HepG2 (cell line): ENCODE results near the gene TMEFF1. TPM values are rescaled to one million over a fixed set of nuclear protein-coding genes. Genes with fewer than 3 reads are reported as not detected.

Experiments
- ATAC-seq: fragments of 200-7000 bp; cut with Tn5 transposase; 3 replicates; pipeline ENCODE4 v1.9.1; 2020; ENCODE audit warnings: mild to moderate bottlenecking, moderate library complexity
- BruUV-seq: library from RNA; stranded (reverse); fragments of 400-500 nt; replicated peaks from 2 replicates; lab custom pipeline; 2021; lab: Mats Ljungman, UMichigan
- CTCF ChIA-PET: fragments of 300-600 bp; formaldehyde crosslinking; extraction: SDS; loops from one replicate; lab custom pipeline; 2021; ENCODE audit warnings: low total read pairs, inconsistent platforms, low intra/inter-chr PET ratio; lab: Yijun Ruan, JAX
- POLR2A ChIA-PET: fragments of 350-600 bp; sonication (Branson Sonifier 250); formaldehyde crosslinking; loops from one replicate; lab custom pipeline; 2020; ENCODE audit warnings: antibody characterized with exemption, inconsistent platforms; lab: Yijun Ruan, JAX
- DNase-seq: peaks from one replicate; pipeline ENCODE4 v3.0.0-alpha.2; 2015; ENCODE audit warnings: low spot score
- FAIRE-seq: peaks from 3 replicates; lab custom pipeline; 2011; peaks lifted over from hg19 to GRCh38; lab: Jason Lieb, UNC
- H2AFZ ChIP-seq: one replicate; pipeline ENCODE4 v1.6.1; 2011; ENCODE audit warnings: low read length, inconsistent platforms
- H3K27ac ChIP-seq: fragments of 300-600 bp; 3 replicates; pipeline ENCODE4 v1.8.0; 2011; ENCODE audit warnings: mixed run types, mild to moderate bottlenecking, mixed read lengths, low read length, inconsistent platforms; ENCODE audit not compliant: insufficient read depth; ENCODE audit errors: extremely low read length
- H3K27me3 ChIP-seq, 2 experiments: fragments of 200-600 bp in 1 of 2; 2 replicates in 1 of 2; 3 replicates in 1 of 2; pipeline versions ENCODE4 v1.6.0 to v1.8.0; 2011; ENCODE audit warnings: low read length in 2 of 2, mild to moderate bottlenecking in 2 of 2, moderate library complexity in 2 of 2, inconsistent platforms in 1 of 2; ENCODE audit not compliant: insufficient read depth in 2 of 2, control insufficient read depth in 1 of 2
- H3K36me3 ChIP-seq, 2 experiments: fragments of 200-600 bp in 1 of 2; replicated peaks in 1 of 2; 2 replicates in 1 of 2; 3 replicates in 1 of 2; pipeline versions ENCODE4 v1.5.1 to v1.8.0; 2011; ENCODE audit warnings: low read length in 2 of 2, inconsistent platforms in 1 of 2; ENCODE audit not compliant: insufficient read depth in 2 of 2, control insufficient read depth in 1 of 2
- H3K4me1 ChIP-seq: 2 replicates; pipeline ENCODE4 v1.5.1; 2012; ENCODE audit warnings: low read length, inconsistent platforms; ENCODE audit not compliant: insufficient read depth
- H3K4me2 ChIP-seq: 2 replicates; pipeline ENCODE4 v1.6.0; 2011; ENCODE audit warnings: low read depth, low read length, inconsistent platforms
- H3K4me3 ChIP-seq, 3 experiments: fragments of 200-600 bp in 1 of 3; sonication (generic), shearing (Covaris generic) in 1 of 3; replicated peaks in 1 of 3; 2 replicates each; pipeline ENCODE4 v1.5.1; 2011 to 2016; ENCODE audit warnings: low read length in 3 of 3, inconsistent platforms in 2 of 3, low read depth in 2 of 3, mild to moderate bottlenecking in 2 of 3, control low read depth in 1 of 3, mixed read lengths in 1 of 3; ENCODE audit not compliant: insufficient read depth in 1 of 3
- H3K79me2 ChIP-seq: one replicate; pipeline ENCODE4 v1.6.1; 2011; ENCODE audit warnings: low read length, inconsistent platforms; ENCODE audit not compliant: insufficient read depth
- H3K9ac ChIP-seq: 2 replicates; pipeline ENCODE4 v1.6.0; 2011; ENCODE audit warnings: mild to moderate bottlenecking, low read depth, low read length, inconsistent platforms; ENCODE audit not compliant: insufficient read depth
- H3K9me3 ChIP-seq: 2 replicates; pipeline ENCODE4 v1.5.1; 2012; ENCODE audit warnings: mild to moderate bottlenecking, low read length
- H4K20me1 ChIP-seq: 2 replicates; pipeline ENCODE4 v1.6.0; 2011; ENCODE audit warnings: inconsistent platforms, mild to moderate bottlenecking, low read length, moderate library complexity; ENCODE audit not compliant: insufficient read depth
- GABPA ChIP-seq, 2 experiments: IDR thresholded peaks; 2 replicates each; pipeline ENCODE4 v1.6.1; 2011 to 2016; ENCODE audit warnings: low read depth in 2 of 2, low read length in 1 of 2, missing biosample characterization in 1 of 2, missing genetic modification characterization in 1 of 2
- ISL2 ChIP-seq: sonication (generic); formaldehyde crosslinking; IDR thresholded peaks from 2 replicates; pipeline ENCODE4 v1.5.0; 2020; ENCODE audit warnings: missing genetic modification reagents
- SMAD9 ChIP-seq: sonication (generic); formaldehyde crosslinking; IDR thresholded peaks from 2 replicates; pipeline ENCODE4 v1.5.1; 2020; ENCODE audit warnings: mild to moderate bottlenecking, missing genetic modification reagents
- WGBS: methylation state at CpG from one replicate; pipeline ENCODE4 v1.1.6; 2017; ENCODE audit warnings: low lambda C conversion rate; 5-methylcytosine and 5-hydroxymethylcytosine counted together
- in situ Hi-C: cut with HindIII; loops from 2 replicates; pipeline ENCODE4 v1.10.0; 2017; ENCODE audit warnings: low pct_unique_long_range_greater_than_20kb; ENCODE audit not compliant: extremely low pct_ligation_motif_present
- intact Hi-C: fragments of 100-400 bp; cut with micrococcal nuclease; formaldehyde crosslinking; loops from one replicate; pipeline ENCODE4 v1.10.0; 2022; ENCODE audit not compliant: unreplicated experiment
- polyA plus RNA-seq, 8 experiments: library from polyadenylated mRNA; depleted of rRNA in 3 of 8; stranded (reverse) in 7 of 8; unstranded in 1 of 8; fragments of >200 nt; fragmentation: Illumina TruSeq in 4 of 8; extraction: Trizol in 4 of 8; gene quantifications; 2 replicates each; pipeline versions ENCODE4 v1.2.1 to v1.2.3, GENCODE V29; 2011 to 2016; ENCODE audit warnings: low read depth in 4 of 8, missing spikeins in 1 of 8, mixed read lengths in 1 of 8; ENCODE audit not compliant: insufficient read depth in 1 of 8
- total RNA-seq, 5 experiments: library from RNA; depleted of rRNA; stranded (reverse); fragments of >200 nt; fragmentation: Illumina TruSeq; extraction: Trizol; gene quantifications; 2 replicates each; pipeline ENCODE4 v1.2.3, GENCODE V29; 2016; ENCODE audit warnings: low read depth in 1 of 5
- TF ChIP-seq, protein P1 (sequence below): IDR thresholded peaks from 2 replicates; pipeline ENCODE4 v1.6.1; 2012; ENCODE audit warnings: low read length, improper control_type of control experiment
- TF ChIP-seq, protein P2 (sequence below): sonication (generic); formaldehyde crosslinking; conservative IDR thresholded peaks from 2 replicates; pipeline ENCODE4 v1.5.0; 2020; ENCODE audit warnings: missing genetic modification reagents
- TF ChIP-seq, protein P3 (sequence below): sonication (generic); formaldehyde crosslinking; IDR thresholded peaks from 2 replicates; pipeline ENCODE4 v1.5.0; 2020; ENCODE audit warnings: missing genetic modification reagents

The TMEFF1 gene
- total and polyA plus RNA-seq, 2 of the 13 experiments (the other 11 are each of a cell fraction or from before 2014, with no cell fraction given) = 0.87 to 1.9 TPM

GRCh38 chr9:100540327-100540726 is 67.4 kb downstream of the TMEFF1 start (continued):
- no peak for TF ChIP-seq SMAD9 (CRISPR knock-in tag)
- TF ChIP-seq, protein P1, sequence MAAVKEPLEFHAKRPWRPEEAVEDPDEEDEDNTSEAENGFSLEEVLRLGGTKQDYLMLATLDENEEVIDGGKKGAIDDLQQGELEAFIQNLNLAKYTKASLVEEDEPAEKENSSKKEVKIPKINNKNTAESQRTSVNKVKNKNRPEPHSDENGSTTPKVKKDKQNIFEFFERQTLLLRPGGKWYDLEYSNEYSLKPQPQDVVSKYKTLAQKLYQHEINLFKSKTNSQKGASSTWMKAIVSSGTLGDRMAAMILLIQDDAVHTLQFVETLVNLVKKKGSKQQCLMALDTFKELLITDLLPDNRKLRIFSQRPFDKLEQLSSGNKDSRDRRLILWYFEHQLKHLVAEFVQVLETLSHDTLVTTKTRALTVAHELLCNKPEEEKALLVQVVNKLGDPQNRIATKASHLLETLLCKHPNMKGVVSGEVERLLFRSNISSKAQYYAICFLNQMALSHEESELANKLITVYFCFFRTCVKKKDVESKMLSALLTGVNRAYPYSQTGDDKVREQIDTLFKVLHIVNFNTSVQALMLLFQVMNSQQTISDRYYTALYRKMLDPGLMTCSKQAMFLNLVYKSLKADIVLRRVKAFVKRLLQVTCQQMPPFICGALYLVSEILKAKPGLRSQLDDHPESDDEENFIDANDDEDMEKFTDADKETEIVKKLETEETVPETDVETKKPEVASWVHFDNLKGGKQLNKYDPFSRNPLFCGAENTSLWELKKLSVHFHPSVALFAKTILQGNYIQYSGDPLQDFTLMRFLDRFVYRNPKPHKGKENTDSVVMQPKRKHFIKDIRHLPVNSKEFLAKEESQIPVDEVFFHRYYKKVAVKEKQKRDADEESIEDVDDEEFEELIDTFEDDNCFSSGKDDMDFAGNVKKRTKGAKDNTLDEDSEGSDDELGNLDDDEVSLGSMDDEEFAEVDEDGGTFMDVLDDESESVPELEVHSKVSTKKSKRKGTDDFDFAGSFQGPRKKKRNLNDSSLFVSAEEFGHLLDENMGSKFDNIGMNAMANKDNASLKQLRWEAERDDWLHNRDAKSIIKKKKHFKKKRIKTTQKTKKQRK = no peak
- TF ChIP-seq, all 625 proteins: peak for 0

DNA sequence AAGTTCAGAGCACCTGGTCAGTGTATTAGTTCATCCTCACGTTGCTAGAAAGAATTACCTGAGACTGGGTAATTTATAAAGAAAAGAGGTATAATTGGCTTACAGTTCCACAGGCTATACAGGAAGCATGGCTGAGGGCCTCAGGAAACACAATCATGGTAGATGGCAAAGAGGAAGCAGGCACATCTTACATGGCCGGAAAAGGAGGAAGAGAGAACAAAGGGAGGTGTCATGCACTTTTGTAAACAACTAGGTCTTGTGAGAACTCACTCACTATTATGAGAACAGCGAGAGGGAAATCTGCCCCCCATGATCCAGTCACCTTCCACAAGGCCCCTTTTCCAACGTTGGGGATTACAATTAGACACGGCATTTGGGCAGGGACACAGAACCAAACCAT is 76.1 kb downstream of the TMEFF1 start:
- Histone ChIP-seq H3K4me2 (no peak overlapping the region), H3K36me3 (no peaks in the 10 kb centered on the region), H3K4me3 (no peak overlapping the region), H3K4me1 (no peaks in the 10 kb centered on the region), H3K9ac (no peak overlapping the region), H3K79me2 (no peaks in the 10 kb centered on the region), H4K20me1 (no peaks in the 10 kb centered on the region), H3K9me3 (peaks cover 13% of the 10 kb centered on the region; the same call in 1 of the 2 replicates), H3K27ac (no peak overlapping the region), H3K27me3 (no peaks in the 10 kb centered on the region), H2AFZ (no peak overlapping the region)
- 74% methylated on average over 5 of the region's 5 CpGs for WGBS
- ATAC-seq (no peak), DNase-seq (no peak), FAIRE-seq (no peak)
- POLR2A ChIA-PET = no interaction called here
- in situ Hi-C loops = no loop called here
- CTCF ChIA-PET = no interaction called here
- TF ChIP-seq, protein P2, sequence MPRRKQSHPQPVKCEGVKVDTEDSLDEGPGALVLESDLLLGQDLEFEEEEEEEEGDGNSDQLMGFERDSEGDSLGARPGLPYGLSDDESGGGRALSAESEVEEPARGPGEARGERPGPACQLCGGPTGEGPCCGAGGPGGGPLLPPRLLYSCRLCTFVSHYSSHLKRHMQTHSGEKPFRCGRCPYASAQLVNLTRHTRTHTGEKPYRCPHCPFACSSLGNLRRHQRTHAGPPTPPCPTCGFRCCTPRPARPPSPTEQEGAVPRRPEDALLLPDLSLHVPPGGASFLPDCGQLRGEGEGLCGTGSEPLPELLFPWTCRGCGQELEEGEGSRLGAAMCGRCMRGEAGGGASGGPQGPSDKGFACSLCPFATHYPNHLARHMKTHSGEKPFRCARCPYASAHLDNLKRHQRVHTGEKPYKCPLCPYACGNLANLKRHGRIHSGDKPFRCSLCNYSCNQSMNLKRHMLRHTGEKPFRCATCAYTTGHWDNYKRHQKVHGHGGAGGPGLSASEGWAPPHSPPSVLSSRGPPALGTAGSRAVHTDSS (CRISPR knock-in tag) = no peak
- TF ChIP-seq, protein P3, sequence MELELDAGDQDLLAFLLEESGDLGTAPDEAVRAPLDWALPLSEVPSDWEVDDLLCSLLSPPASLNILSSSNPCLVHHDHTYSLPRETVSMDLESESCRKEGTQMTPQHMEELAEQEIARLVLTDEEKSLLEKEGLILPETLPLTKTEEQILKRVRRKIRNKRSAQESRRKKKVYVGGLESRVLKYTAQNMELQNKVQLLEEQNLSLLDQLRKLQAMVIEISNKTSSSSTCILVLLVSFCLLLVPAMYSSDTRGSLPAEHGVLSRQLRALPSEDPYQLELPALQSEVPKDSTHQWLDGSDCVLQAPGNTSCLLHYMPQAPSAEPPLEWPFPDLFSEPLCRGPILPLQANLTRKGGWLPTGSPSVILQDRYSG = no peak
- TF ChIP-seq GABPA (IDR thresholded peaks at IDR 0.05; ENCODE audit: low read depth, low read length) = no peak
- TF ChIP-seq GABPA (CRISPR knock-in tag; IDR thresholded peaks at IDR 0.05; ENCODE audit: low read depth) = no peak
- no peak for TF ChIP-seq ISL2
- no TSS peak for BruUV-seq
- intact Hi-C loops = no loop called here
